ENCODE results near the gene CLEC20A.

CLEC20A gene

GRCh38 chr1:178434360-178434759 lies 62.4 kb downstream of the CLEC20A start:
- in situ Hi-C loops (cut with HindIII; ENCODE audit: low sequenced_read_pairs) = no loop called here

Measured in DLD1 (cell line).